NCI-H187 treated with DMSO at 0.1 percent for 48 hours (cell line): ENCODE data around the gene HIBCH.
"Not testable (repeated sequence)": the region's sequence is repeated elsewhere in the genome, so short reads cannot be mapped to it uniquely, and the experiment has no call there.

Experiments
- DNase-seq: peaks from one replicate; lab custom pipeline; 2025; lab: John Stamatoyannopoulos, UW

HIBCH gene

DNA sequence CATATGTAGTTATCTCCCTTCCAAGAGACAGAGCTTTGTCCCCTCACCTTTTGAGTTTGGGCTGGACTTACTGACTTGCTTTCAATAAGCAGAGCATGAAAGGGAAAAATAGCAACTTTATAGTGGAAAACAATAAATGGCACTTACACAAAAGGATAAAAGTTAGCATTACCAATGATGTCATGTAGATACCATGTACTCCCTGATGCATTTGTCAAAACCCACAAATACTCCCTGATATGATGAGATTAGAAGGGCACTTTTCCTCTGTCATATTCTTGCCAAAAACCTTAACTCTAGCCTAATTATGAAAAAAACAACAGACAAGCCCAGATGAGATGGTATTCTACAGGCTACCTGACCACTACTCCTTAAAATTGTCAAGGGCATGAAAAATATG, 16.0 kb downstream of the HIBCH start:
- DNase-seq: no peak

DNA sequence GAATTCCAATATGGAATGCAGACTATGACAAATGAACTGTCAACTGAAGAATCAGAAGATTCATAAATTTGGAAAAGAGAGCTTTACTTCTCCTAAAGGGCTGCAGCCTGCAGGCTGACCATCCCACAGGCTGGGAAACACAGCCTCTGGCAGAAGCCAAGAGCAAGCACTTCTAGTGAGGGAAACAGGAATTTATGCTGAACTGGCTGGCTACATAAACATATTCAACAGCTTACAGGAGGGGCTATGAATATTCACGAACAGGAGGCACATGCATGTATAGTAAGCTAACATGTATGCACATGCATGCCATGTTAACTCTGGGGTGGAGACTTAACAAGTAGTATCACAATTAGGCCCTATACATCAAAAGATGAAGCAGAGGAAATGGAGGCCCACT, 17.6 kb downstream of the HIBCH start:
- no peak for DNase-seq

- DNase-seq: no peak
These were observed 18.6 kb downstream of the HIBCH start for GRCh38 chr2:190301032-190301431.

DNA sequence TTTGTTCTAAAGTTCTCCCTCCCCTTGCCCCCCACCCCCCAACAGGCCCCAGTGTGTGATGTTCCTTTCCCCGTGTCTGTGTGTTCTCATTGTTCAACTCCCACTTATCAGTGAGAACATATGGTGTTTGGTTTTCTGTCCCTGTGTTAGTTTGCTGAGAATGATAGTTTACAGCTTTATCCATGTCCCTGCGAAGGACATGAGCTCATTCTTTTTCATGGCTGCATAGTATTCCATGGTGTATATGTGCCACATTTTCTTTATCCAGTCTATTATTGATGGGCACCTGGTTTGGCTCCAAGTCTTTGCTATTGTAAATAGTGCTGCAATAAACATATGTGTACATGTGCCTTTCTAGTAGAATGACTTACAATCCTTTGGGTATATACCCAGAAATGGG, 21.7 kb downstream of the HIBCH start:
- DNase-seq: not testable (repeated sequence)

- no peak for DNase-seq
These were observed 35.8 kb downstream of the HIBCH start for GRCh38 chr2:190283783-190284182.

GRCh38 chr2:190280565-190281350, 38.9 kb downstream of the HIBCH start:
- no peak for DNase-seq

DNA sequence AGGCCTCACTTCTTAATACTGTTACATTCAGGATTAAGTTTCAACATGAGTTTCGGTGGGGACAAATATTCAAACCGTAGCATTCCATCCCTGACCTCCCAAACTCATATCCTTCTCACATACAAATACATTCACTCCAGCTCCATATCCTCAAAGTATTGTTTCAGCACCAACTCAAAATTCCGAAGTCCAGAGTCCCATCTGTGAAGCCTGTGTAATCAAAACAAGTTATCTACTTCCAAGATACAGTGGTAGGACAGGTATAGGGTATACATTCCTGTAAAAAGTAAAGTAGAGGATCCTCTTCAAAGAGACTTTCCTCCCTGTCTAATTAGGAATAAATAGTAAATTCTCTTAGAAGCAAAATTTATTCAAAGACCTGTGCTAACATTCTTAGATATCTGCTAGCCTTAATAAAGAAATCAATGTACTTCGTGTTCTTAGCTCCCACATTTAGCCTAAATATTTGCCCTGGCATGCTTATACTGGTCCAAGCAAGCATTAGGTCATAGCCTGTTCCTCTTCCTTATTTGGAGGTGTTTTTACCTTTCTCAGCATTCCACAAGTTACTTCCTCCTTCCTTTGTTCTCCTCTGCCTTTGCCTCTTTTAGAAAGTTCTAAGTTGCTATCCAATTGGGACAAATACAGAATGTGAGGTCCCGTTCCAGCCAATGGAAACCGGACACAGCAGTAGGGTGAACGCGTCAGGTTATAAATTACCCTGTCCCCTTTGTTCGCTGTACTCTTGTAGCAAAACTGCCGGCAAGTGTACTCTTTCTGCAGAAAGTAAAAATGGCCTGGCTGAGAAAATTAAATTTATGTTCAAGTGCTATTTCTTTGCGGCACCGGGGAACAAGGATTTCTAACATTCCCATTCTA, 40.1 kb downstream of the HIBCH start:
- not testable (repeated sequence) for DNase-seq

GRCh38 chr2:190277234-190278112, 42.2 kb downstream of the HIBCH start:
- no peak for DNase-seq

DNA sequence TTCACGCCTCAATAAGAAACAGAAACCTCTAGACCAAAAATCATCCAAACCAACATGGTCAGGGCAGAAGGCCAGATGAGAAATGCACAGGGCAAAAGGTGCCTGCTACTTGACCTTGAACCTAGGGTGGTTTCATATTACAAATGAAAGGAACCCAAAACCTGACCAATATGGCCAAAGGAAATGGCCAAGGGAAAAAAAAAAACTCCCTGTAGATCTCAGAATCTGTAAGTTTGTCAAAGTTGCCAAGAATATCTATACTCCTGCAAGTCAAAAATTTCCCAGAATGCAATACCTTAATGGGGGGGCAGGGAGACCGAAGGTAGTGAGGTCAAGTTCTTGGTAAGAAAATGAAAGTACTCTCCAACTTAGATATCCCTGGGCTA, 47.2 kb downstream of the HIBCH start:
- no peak for DNase-seq

DNA sequence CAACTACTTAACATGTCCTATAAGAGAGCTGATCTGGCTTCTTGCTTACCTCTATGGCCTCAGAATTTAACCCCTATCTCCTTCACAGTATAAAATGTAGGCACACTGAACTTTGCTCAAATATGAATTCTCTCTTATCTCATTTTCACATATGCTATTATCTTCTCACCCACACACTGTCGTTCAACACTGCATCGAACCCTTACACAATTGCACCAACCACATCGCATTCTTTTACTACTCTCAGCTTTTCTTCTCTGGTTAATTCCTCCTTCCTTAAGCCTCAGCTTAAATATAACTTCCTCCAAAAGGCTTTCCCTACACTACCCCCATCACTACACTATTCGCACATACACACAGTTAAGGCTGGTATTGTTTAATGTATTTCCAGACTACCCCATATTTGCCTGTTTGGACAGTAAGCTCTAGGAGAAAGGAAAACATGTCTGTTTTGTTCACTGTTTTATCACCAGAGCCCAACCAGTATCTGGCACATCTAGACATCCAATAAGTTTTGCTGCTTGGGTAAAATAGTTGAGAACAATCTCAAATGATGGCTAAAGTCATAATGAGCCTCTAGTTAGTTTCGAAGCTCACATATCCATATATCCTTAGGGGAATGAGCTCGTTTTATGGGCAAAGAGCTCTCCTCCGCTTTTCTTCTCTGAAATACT, 47.7 kb downstream of the HIBCH start:
- no peak for DNase-seq

GRCh38 chr2:190270298-190270697, 49.3 kb downstream of the HIBCH start:
- no peak for DNase-seq

GRCh38 chr2:190269699-190270098, 49.9 kb downstream of the HIBCH start:
- not testable (repeated sequence) for DNase-seq

DNA sequence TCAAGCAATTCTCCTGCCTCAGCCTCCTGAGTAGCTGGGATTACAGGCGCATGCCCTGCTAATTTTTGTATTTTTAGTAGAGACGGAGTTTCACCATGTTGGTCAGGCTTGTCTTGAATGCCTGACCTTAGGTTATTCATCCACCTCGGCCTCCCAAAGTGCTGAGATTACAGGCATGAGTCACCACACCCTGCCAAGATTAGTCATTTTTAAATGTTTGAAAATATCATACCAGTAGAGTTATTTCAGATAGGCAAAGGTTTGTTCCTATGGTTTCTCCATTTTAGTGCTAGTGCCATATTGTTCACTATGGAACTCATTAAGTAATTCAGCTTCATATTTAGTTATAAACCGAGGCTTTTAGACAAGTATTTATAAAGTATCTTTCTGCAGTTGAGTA, 52.3 kb downstream of the HIBCH start:
- no peak for DNase-seq

DNA sequence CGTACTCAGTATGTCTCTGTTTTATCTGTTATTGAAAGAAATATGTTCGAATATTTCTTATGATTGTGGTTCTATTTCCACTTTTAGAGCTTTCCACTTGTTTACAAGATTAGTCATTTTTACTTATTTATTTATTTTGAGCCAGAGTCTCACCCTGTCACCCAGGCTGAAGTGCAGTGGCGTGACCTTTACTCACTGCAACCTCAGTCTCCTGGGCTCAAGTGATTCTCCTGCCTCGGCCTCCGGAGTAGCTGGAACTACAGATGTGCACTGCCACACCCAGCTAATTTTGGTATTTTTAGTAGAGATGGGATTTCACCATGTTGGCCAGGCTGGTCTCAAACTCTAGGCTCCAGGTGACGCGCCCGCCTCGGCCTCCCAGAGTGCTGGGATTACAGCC, 53.3 kb downstream of the HIBCH start:
- DNase-seq: no peak

- DNase-seq: no peak
These were observed 57.8 kb downstream of the HIBCH start for GRCh38 chr2:190261851-190262250.

GRCh38 chr2:190256087-190256486, 63.5 kb downstream of the HIBCH start:
- DNase-seq: no peak

GRCh38 chr2:190255676-190256075, 64.0 kb downstream of the HIBCH start:
- no peak for DNase-seq

GRCh38 chr2:190254063-190254850, 65.4 kb downstream of the HIBCH start:
- no peak for DNase-seq

DNA sequence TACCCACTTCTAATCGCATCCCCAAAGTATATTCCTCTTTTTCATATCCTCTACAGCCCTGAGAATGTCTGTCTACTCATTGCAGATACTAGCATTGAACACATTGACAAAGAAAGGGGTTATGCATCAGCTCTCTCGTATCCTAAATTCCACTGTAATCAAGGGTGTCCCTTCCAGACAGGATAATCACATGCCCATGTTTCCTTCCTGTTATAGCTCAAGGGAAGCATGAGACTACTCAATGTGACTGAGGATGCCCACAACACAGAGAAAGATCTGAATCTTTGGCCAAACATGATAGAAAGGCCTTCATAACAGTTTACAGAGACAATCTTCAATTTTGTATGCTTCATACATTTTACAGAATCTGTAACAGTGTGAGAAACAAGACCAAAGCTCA, 69.2 kb downstream of the HIBCH start:
- DNase-seq: no peak

DNA sequence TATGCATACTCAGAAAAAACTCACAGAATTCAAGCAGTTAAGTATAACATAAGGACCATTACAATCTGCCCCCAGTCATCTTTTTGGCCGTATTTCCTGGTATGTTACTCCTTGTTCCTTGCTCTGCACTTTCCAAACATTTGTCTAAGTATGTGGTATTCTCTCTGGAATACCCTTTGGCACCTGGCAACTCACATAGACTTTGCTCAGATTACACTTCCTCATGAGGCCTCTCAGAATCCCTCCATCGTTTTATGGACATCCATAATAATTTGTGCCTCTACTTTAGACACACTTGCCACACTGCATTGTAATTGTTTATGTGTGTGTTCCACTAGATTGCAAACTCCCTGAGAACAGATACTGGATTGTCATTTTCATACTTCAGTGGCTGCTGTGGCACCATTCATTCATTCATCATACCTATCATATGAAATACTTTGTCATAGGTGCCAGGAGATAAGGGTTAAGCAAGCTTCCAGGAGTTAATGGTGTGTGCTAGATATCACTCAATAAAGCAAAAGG, 84.0 kb downstream of the HIBCH start:
- DNase-seq: no peak

DNA sequence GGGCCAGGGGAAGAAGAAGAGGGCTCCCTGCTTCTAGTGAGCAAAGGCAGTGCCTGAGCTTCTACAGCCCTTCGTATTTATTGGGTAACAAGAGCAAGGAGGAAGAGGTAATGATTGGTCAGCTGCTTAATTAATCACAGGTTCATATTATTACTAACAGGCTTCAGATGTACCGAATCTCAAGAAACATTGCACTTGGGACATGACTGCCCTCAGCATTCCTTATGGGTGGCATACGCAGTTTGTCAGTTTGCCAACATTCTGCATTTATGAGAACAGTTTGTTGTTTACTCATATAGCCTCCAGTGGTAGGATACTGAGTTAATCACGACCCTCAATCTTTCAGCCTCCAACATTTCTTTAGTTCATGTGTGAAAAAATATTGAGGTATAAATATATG, 84.5 kb downstream of the HIBCH start:
- DNase-seq: no peak
